Iris pigment epithelial cell (primary cell): ENCODE measurements around the gene LAT.
"Not testable (repeated sequence)": the region's sequence is repeated elsewhere in the genome, so short reads cannot be mapped to it uniquely, and the experiment has no call there.

Experiments used
- DNase-seq: peaks from one replicate; pipeline ENCODE4 v3.0.0-alpha.2; 2011; ENCODE audit warnings: low read depth

LAT gene

GRCh38 chr16:28977703-28978662, 6.9 kb upstream of the LAT start:
- no peak for DNase-seq

GRCh38 chr16:28980330-28980729, 4.5 kb upstream of the LAT start:
- DNase-seq = not testable (repeated sequence)

- DNase-seq = no peak
These were observed 3.9 kb upstream of the LAT start for GRCh38 chr16:28980929-28981328.

GRCh38 chr16:28981517-28981916, 3.3 kb upstream of the LAT start:
- DNase-seq = no peak

GRCh38 chr16:28982418-28982817, 2.4 kb upstream of the LAT start:
- DNase-seq = no peak

- DNase-seq = no peak
These were observed 1.9 kb upstream of the LAT start for GRCh38 chr16:28982949-28983348.

GRCh38 chr16:28983644-28984043, 1.2 kb upstream of the LAT start:
- no peak for DNase-seq

- no peak for DNase-seq
These were observed 761 bp upstream of the LAT start for GRCh38 chr16:28984091-28984490.

- no peak for DNase-seq
These were observed 574 bp downstream of the LAT start for GRCh38 chr16:28985211-28986041.

- no peak for DNase-seq
These were observed 1.2 kb downstream of the LAT start for GRCh38 chr16:28986046-28986445.

- DNase-seq = no peak
These were observed 1.6 kb downstream of the LAT start for GRCh38 chr16:28986492-28986891.

GRCh38 chr16:28987170-28987853, 2.5 kb downstream of the LAT start:
- no peak for DNase-seq

- no peak for DNase-seq
These were observed 4.5 kb downstream of the LAT start for GRCh38 chr16:28989363-28989762.

GRCh38 chr16:28990375-28991040, 5.7 kb downstream of the LAT start:
- DNase-seq = no peak

- DNase-seq = no peak
These were observed 6.8 kb downstream of the LAT start for GRCh38 chr16:28991687-28992086.

- no peak for DNase-seq
These were observed 7.6 kb downstream of the LAT start for GRCh38 chr16:28992496-28992895.

GRCh38 chr16:28998837-28999236, 14.0 kb downstream of the LAT start:
- DNase-seq = no peak

GRCh38 chr16:28999577-28999976, 14.7 kb downstream of the LAT start:
- no peak for DNase-seq

- DNase-seq = no peak
These were observed 15.2 kb downstream of the LAT start for GRCh38 chr16:29000019-29000418.

- DNase-seq = not testable (repeated sequence)
These were observed 19.8 kb downstream of the LAT start for GRCh38 chr16:29004496-29005139.
